ENCODE measurements around the gene CDC7. TPM values are rescaled to one million over a fixed set of nuclear protein-coding genes. Genes with fewer than 3 reads are reported as not detected.

CDC7 gene
- total RNA-seq, 1 donor from 2014 or later, result 156 TPM

DNA sequence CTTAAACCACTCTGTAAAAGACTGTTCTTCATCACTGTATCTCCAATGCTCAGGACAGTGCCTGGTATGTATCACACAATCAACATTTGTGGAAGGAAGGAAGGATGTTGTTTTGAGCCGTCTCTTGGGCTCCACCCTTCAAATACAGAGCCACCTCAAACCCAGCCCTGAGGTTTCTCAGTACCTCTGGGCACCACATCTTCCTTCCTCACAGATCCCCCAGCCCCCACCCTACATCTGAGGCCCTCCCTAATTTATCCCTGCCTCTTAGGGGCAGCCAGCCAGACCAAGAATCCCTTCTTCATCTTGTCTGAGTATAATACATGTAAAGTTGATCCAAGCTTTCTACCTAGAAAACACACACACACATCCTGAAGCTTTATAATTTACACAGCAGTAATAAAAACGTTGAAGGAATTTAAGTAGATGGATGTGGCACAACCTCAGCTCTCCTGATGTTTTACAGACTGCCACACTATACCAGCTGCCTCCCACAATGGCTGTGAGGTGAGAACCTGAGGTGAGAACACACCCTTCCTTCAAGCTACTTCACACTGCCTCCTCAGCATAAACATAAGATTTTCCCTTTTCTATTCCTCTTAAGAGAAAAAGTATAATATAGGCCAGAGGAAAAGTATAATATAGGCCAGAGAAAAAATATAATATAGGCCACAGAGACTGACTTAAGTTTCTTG is 48.5 kb downstream of the CDC7 start:
- no peaks in the 10 kb centered on the region for H3K4me1 Mint-ChIP-seq
- no peak for DNase-seq (ENCODE audit: low spot score)
- Histone ChIP-seq H3K27ac (no peak overlapping the region), H2AFZ (replicated peaks) (no peak overlapping the region), H3K9ac (no peak overlapping the region), H3K4me3 (no peak overlapping the region), H3K27me3 (no peaks in the 10 kb centered on the region), H3K4me1 (peaks cover 5% of the 10 kb centered on the region), H3K4me2 (no peak overlapping the region), H4K20me1 (ENCODE audit: low read depth) (no peaks in the 10 kb centered on the region), H3K36me3 (no peaks in the 10 kb centered on the region), H3F3A (ENCODE audit: low read depth) (no peaks in the 10 kb centered on the region), H3K9me3 (ENCODE audit: low read depth) (peaks cover 6% of the 10 kb centered on the region), H3K79me2 (ENCODE audit: low read depth) (no peaks in the 10 kb centered on the region)
- H3K9me3 Mint-ChIP-seq, result peaks cover 4% of the 10 kb centered on the region
- TF ChIP-seq EZH2 (IDR thresholded peaks at IDR 0.05) (no peak), EZH2phosphoT487 (IDR thresholded peaks at IDR 0.05) (no peak)
- TF ChIP-seq, protein P1, sequence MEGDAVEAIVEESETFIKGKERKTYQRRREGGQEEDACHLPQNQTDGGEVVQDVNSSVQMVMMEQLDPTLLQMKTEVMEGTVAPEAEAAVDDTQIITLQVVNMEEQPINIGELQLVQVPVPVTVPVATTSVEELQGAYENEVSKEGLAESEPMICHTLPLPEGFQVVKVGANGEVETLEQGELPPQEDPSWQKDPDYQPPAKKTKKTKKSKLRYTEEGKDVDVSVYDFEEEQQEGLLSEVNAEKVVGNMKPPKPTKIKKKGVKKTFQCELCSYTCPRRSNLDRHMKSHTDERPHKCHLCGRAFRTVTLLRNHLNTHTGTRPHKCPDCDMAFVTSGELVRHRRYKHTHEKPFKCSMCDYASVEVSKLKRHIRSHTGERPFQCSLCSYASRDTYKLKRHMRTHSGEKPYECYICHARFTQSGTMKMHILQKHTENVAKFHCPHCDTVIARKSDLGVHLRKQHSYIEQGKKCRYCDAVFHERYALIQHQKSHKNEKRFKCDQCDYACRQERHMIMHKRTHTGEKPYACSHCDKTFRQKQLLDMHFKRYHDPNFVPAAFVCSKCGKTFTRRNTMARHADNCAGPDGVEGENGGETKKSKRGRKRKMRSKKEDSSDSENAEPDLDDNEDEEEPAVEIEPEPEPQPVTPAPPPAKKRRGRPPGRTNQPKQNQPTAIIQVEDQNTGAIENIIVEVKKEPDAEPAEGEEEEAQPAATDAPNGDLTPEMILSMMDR (IDR thresholded peaks at IDR 0.05), result no peak
- no peaks in the 10 kb centered on the region for H3K36me3 Mint-ChIP-seq
- no peak overlapping the region for H3K4me3 Mint-ChIP-seq
- no peaks in the 10 kb centered on the region for H3K27me3 Mint-ChIP-seq (ENCODE audit: insufficient read depth, low read depth)
- H3K27ac Mint-ChIP-seq, result no peak overlapping the region

DNA sequence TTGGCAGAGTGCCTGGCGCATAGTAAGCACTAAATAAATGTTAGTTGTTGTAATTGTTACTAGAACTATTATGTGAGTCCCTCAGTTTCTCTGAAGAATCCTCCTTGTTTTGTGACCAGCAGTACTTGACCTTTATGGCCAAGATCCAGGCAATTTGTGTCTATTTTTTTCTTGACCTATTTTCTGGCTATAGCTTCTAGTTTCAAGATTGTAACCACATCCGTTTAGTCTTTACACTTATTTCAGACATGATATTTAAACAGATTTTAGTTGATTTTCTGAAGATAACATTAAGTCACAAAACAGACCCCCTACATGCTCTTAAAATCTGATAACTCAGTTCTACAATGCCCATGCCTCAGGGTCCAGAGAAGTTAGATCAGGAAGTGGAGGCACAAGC is 50.3 kb downstream of the CDC7 start:
- H3K9me3 ChIP-seq (ENCODE audit: low read depth), result peaks cover 6% of the 10 kb centered on the region
- no peak for DNase-seq (ENCODE audit: low spot score)
- no peaks in the 10 kb centered on the region for H3K27me3 ChIP-seq
- H3K27ac Mint-ChIP-seq, result no peak overlapping the region
- no peaks in the 10 kb centered on the region for H3K36me3 Mint-ChIP-seq
- no peak overlapping the region for H3K27ac ChIP-seq
- no peaks in the 10 kb centered on the region for H4K20me1 ChIP-seq (ENCODE audit: low read depth)
- H3K36me3 ChIP-seq, result no peaks in the 10 kb centered on the region
- H3K9ac ChIP-seq, result no peak overlapping the region
- no peak overlapping the region for H3K4me3 Mint-ChIP-seq
- no peak overlapping the region for H3K4me2 ChIP-seq
- H3F3A ChIP-seq (ENCODE audit: low read depth), result no peaks in the 10 kb centered on the region
- H2AFZ ChIP-seq (replicated peaks), result no peak overlapping the region
- H3K4me1 Mint-ChIP-seq, result peaks cover 9% of the 10 kb centered on the region
- TF ChIP-seq EZH2phosphoT487 (IDR thresholded peaks at IDR 0.05), result no peak
- TF ChIP-seq EZH2 (IDR thresholded peaks at IDR 0.05), result no peak
- TF ChIP-seq, protein P1 (IDR thresholded peaks at IDR 0.05), result no peak
- H3K4me1 ChIP-seq, result peaks cover 3% of the 10 kb centered on the region
- no peak overlapping the region for H3K4me3 ChIP-seq
- no peaks in the 10 kb centered on the region for H3K79me2 ChIP-seq (ENCODE audit: low read depth)
- H3K9me3 Mint-ChIP-seq, result peaks cover 4% of the 10 kb centered on the region
- peaks cover 2% of the 10 kb centered on the region for H3K27me3 Mint-ChIP-seq (ENCODE audit: insufficient read depth, low read depth)

DNA sequence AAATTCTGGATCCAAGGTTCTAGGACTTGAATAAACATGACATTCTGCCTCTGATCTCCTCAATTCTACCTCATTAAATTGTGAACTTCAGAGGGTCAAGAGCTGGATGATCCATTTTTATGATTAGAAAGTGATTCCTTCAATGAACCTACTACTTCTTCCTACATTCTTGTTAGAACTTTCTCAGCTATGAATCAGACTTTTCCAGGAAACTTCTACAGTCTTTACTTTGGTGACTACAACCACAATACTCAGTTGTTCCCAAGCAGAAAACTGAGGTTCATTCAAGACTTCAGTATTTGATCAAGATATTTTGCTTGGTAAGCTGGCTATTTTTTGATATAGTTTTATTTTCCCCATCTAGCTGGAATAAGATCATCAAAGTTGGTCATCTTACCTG is 51.4 kb downstream of the CDC7 start:
- no peaks in the 10 kb centered on the region for H3K36me3 ChIP-seq
- H4K20me1 ChIP-seq (ENCODE audit: low read depth), result no peaks in the 10 kb centered on the region
- Mint-ChIP-seq H3K9me3 (peaks cover 3% of the 10 kb centered on the region), H3K4me3 (no peak overlapping the region), H3K27me3 (ENCODE audit: insufficient read depth, low read depth) (peaks cover 2% of the 10 kb centered on the region), H3K36me3 (no peaks in the 10 kb centered on the region), H3K27ac (no peak overlapping the region), H3K4me1 (peaks cover 16% of the 10 kb centered on the region)
- H3K27me3 ChIP-seq, result no peaks in the 10 kb centered on the region
- H3K4me2 ChIP-seq, result no peak overlapping the region
- H3K79me2 ChIP-seq (ENCODE audit: low read depth), result no peaks in the 10 kb centered on the region
- no peak for TF ChIP-seq EZH2phosphoT487 (IDR thresholded peaks at IDR 0.05)
- TF ChIP-seq, protein P1 (IDR thresholded peaks at IDR 0.05), result no peak
- no peak for TF ChIP-seq EZH2 (IDR thresholded peaks at IDR 0.05)
- no peak overlapping the region for H3K9ac ChIP-seq
- peaks cover 3% of the 10 kb centered on the region for H3K4me1 ChIP-seq
- H3K9me3 ChIP-seq (ENCODE audit: low read depth), result peaks cover 6% of the 10 kb centered on the region
- no peaks in the 10 kb centered on the region for H3F3A ChIP-seq (ENCODE audit: low read depth)
- no peak overlapping the region for H3K4me3 ChIP-seq
- no peak overlapping the region for H2AFZ ChIP-seq (replicated peaks)
- no peak for DNase-seq (ENCODE audit: low spot score)
- H3K27ac ChIP-seq, result no peak overlapping the region

Data from neural progenitor cell (in vitro differentiated cells).